ENCODE results near the gene R3HDM4. TPM values are rescaled to one million over a fixed set of nuclear protein-coding genes. Genes with fewer than 3 reads are reported as not detected.

The R3HDM4 gene
- total and polyA plus RNA-seq, 4 donors = 14.1 to 72.4 (median 20.2) TPM

DNA sequence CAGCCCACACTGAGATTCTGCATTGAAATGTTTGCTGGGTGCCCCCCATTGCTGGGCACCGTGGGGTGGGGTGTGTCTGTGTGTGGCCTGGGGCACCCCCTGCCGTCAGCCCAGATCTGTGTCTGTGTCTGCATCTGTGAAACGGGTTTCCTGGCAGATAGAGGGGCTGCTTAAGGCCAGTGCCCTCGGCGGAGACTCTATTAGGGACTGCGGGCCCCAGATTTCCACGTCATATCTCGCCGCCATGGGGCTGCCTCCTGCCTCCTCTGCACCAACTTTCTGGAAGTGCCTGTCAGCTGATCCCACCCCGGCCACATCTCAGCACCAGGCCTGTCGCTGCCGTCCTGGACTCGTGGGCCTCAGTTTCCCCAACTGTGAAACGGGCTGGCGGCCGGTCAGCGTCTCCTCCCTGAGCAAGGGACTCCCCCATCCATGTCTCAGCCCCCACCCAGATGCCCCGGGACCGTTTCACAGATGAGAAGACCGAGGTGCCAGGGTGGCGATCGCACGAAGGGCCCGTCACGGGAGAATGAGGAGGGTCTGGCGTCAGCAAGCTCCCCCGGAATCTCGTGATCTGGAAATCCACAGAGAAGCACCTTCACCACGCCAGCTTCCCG is 34.2 kb upstream of the R3HDM4 start:
- no peaks in the 10 kb centered on the region for H3K27me3 ChIP-seq (ENCODE audit: control insufficient read depth in 4 of 4, insufficient read depth in 4 of 4, low read length in 3 of 4)
- H3K27ac ChIP-seq (ENCODE audit: low read depth in 1 of 2, low read length in 2 of 2) = no peak overlapping the region
- no peak for TF ChIP-seq GABPA (IDR thresholded peaks at IDR 0.05 in 1 of 2, conservative IDR thresholded peaks at IDR 0.05 in 1 of 2)
- no peak for TF ChIP-seq RXRA (IDR thresholded peaks at IDR 0.05)
- TF ChIP-seq, protein P1, sequence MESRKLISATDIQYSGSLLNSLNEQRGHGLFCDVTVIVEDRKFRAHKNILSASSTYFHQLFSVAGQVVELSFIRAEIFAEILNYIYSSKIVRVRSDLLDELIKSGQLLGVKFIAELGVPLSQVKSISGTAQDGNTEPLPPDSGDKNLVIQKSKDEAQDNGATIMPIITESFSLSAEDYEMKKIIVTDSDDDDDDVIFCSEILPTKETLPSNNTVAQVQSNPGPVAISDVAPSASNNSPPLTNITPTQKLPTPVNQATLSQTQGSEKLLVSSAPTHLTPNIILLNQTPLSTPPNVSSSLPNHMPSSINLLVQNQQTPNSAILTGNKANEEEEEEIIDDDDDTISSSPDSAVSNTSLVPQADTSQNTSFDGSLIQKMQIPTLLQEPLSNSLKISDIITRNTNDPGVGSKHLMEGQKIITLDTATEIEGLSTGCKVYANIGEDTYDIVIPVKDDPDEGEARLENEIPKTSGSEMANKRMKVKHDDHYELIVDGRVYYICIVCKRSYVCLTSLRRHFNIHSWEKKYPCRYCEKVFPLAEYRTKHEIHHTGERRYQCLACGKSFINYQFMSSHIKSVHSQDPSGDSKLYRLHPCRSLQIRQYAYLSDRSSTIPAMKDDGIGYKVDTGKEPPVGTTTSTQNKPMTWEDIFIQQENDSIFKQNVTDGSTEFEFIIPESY (IDR thresholded peaks at IDR 0.05) = no peak
- DNase-seq (ENCODE audit: low spot score) = no peak
- H3K9ac ChIP-seq (ENCODE audit: low read depth in 1 of 2, low read length in 2 of 2) = no peak overlapping the region
- peaks cover 0 to 2% (median 0%) of the 10 kb centered on the region in 4 donors for H3K36me3 ChIP-seq (ENCODE audit: control insufficient read depth in 4 of 4, insufficient read depth in 3 of 4, low read depth in 1 of 4, low read length in 3 of 4)
- 88% methylated on average over 30 of the region's 30 CpGs for WGBS
- no peaks in the 10 kb centered on the region for H3K4me1 ChIP-seq (ENCODE audit: control insufficient read depth in 4 of 4, insufficient read depth in 4 of 4, low read length in 3 of 4)
- H3K4me3 ChIP-seq (ENCODE audit: low read depth in 1 of 3, low read length in 3 of 3) = no peak overlapping the region
- no peaks in the 10 kb centered on the region for H3K9me3 ChIP-seq (ENCODE audit: control insufficient read depth in 4 of 4, low read length in 3 of 4)

DNA sequence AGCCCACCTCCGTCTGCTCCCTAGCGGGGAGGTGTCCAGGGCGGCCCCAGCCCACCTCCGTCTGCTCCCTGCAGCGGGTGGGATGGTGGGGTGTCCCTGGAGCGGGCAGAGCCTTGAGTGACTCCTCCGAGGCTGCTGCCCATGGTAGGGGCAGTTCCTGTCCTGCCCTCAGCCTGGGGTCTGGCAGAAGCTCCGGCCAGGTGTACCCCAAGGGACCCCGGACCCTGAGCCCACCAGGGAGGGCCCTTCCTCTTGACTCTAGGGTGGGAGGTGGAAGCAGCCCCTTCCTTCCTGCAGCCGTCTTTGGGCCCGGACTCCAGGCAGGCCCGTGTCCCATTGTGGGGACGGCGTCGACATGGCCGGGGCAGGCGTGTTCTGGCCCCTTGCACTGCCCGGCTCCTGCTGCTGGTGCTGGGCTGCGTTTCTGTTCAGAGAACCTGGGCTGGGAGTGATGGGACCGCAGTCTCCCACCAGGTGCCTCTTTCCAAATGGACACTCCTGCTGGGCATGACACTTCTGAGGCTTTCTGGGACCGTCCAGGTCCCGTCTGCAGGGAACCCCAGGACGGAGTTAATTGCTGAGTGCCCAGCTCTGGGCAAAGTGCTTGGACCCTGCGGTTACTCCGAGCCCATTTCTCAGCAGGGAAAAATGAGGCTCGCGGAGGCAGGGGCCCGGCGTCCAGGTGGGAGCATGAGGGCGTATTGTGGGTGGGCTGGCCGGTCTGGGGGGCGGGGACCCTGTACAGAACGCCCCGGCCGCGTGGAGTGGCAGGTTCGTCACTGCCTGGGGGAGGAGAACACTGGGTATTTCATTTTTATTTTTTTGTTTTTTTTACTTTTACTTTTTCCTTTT is 32.6 kb upstream of the R3HDM4 start:
- Histone ChIP-seq H3K27me3 (ENCODE audit: control insufficient read depth in 4 of 4, insufficient read depth in 4 of 4, low read length in 3 of 4) (no peaks in the 10 kb centered on the region), H3K27ac (ENCODE audit: low read depth in 1 of 2, low read length in 2 of 2) (no peak overlapping the region), H3K9ac (ENCODE audit: low read depth in 1 of 2, low read length in 2 of 2) (no peak overlapping the region), H3K36me3 (ENCODE audit: control insufficient read depth in 4 of 4, insufficient read depth in 3 of 4, low read depth in 1 of 4, low read length in 3 of 4) (peaks cover 0 to 2% (median 0%) of the 10 kb centered on the region in 4 donors), H3K4me1 (ENCODE audit: control insufficient read depth in 4 of 4, insufficient read depth in 4 of 4, low read length in 3 of 4) (peaks cover 6 to 12% (median 10%) of the 10 kb centered on the region in 4 donors), H3K4me3 (ENCODE audit: low read depth in 1 of 3, low read length in 3 of 3) (no peak overlapping the region), H3K9me3 (ENCODE audit: control insufficient read depth in 4 of 4, low read length in 3 of 4) (no peaks in the 10 kb centered on the region)
- DNase-seq (ENCODE audit: low spot score) = no peak
- 93% methylated on average over 37 of the region's 37 CpGs for WGBS
- TF ChIP-seq RXRA (IDR thresholded peaks at IDR 0.05) (no peak), JUND (IDR thresholded peaks at IDR 0.05) (no peak), YY1 (IDR thresholded peaks at IDR 0.05) (no peak), RAD21 (IDR thresholded peaks at IDR 0.05) (no peak), TAF1 (conservative IDR thresholded peaks at IDR 0.05) (no peak), HNF4G (IDR thresholded peaks at IDR 0.05) (no peak), HNF4A (conservative IDR thresholded peaks at IDR 0.05) (no peak), SP1 (IDR thresholded peaks at IDR 0.05) (no peak), EGR1 (IDR thresholded peaks at IDR 0.05; ENCODE audit: low read depth in 2 of 2) (no peak), FOXA2 (IDR thresholded peaks at IDR 0.05) (no peak), FOXA1 (IDR thresholded peaks at IDR 0.05) (no peak), NR2F2 (IDR thresholded peaks at IDR 0.05) (no peak), GABPA (IDR thresholded peaks at IDR 0.05 in 1 of 2, conservative IDR thresholded peaks at IDR 0.05 in 1 of 2) (no peak)
- TF ChIP-seq, protein P2, sequence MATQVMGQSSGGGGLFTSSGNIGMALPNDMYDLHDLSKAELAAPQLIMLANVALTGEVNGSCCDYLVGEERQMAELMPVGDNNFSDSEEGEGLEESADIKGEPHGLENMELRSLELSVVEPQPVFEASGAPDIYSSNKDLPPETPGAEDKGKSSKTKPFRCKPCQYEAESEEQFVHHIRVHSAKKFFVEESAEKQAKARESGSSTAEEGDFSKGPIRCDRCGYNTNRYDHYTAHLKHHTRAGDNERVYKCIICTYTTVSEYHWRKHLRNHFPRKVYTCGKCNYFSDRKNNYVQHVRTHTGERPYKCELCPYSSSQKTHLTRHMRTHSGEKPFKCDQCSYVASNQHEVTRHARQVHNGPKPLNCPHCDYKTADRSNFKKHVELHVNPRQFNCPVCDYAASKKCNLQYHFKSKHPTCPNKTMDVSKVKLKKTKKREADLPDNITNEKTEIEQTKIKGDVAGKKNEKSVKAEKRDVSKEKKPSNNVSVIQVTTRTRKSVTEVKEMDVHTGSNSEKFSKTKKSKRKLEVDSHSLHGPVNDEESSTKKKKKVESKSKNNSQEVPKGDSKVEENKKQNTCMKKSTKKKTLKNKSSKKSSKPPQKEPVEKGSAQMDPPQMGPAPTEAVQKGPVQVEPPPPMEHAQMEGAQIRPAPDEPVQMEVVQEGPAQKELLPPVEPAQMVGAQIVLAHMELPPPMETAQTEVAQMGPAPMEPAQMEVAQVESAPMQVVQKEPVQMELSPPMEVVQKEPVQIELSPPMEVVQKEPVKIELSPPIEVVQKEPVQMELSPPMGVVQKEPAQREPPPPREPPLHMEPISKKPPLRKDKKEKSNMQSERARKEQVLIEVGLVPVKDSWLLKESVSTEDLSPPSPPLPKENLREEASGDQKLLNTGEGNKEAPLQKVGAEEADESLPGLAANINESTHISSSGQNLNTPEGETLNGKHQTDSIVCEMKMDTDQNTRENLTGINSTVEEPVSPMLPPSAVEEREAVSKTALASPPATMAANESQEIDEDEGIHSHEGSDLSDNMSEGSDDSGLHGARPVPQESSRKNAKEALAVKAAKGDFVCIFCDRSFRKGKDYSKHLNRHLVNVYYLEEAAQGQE (IDR thresholded peaks at IDR 0.05) = no peak
- TF ChIP-seq, protein P1 (IDR thresholded peaks at IDR 0.05) = no peak
- TF ChIP-seq, protein P3, sequence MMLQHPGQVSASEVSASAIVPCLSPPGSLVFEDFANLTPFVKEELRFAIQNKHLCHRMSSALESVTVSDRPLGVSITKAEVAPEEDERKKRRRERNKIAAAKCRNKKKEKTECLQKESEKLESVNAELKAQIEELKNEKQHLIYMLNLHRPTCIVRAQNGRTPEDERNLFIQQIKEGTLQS (IDR thresholded peaks at IDR 0.05) = no peak
- TF ChIP-seq, protein P4, sequence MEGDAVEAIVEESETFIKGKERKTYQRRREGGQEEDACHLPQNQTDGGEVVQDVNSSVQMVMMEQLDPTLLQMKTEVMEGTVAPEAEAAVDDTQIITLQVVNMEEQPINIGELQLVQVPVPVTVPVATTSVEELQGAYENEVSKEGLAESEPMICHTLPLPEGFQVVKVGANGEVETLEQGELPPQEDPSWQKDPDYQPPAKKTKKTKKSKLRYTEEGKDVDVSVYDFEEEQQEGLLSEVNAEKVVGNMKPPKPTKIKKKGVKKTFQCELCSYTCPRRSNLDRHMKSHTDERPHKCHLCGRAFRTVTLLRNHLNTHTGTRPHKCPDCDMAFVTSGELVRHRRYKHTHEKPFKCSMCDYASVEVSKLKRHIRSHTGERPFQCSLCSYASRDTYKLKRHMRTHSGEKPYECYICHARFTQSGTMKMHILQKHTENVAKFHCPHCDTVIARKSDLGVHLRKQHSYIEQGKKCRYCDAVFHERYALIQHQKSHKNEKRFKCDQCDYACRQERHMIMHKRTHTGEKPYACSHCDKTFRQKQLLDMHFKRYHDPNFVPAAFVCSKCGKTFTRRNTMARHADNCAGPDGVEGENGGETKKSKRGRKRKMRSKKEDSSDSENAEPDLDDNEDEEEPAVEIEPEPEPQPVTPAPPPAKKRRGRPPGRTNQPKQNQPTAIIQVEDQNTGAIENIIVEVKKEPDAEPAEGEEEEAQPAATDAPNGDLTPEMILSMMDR (IDR thresholded peaks at IDR 0.05; ENCODE audit: low read depth, low read length, missing input control) = no peak
- TF ChIP-seq, protein P5, sequence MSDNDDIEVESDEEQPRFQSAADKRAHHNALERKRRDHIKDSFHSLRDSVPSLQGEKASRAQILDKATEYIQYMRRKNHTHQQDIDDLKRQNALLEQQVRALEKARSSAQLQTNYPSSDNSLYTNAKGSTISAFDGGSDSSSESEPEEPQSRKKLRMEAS (IDR thresholded peaks at IDR 0.05) = no peak

Measured in liver (tissue), 9 donors.